OCI-LY1 (cell line): ENCODE results near the gene TF.

Experiments used
- H2AFZ ChIP-seq: fragments of 200-600 bp; sonication (generic), shearing (Covaris generic); 2 replicates; pipeline ENCODE4 v1.6.0; 2014; ENCODE audit warnings: antibody characterized with exemption, mild to moderate bottlenecking, low read length
- H3F3A ChIP-seq: fragments of 200-600 bp; sonication (generic), shearing (Covaris generic); 2 replicates; pipeline ENCODE4 v1.6.0; 2014; ENCODE audit warnings: mild to moderate bottlenecking, antibody characterized with exemption, low read length, moderate library complexity; ENCODE audit not compliant: insufficient read depth
- H3K27ac ChIP-seq: fragments of 200-600 bp; sonication (generic); 2 replicates; pipeline ENCODE4 v1.5.1; 2014; ENCODE audit warnings: low read length, mixed run types, mild to moderate bottlenecking, low read depth; ENCODE audit not compliant: poor library complexity, severe bottlenecking
- H3K27me3 ChIP-seq: fragments of 200-600 bp; sonication (generic); 2 replicates; pipeline ENCODE4 v1.6.0; 2014; ENCODE audit warnings: antibody characterized with exemption, mild to moderate bottlenecking, low read length, moderate library complexity; ENCODE audit not compliant: insufficient read depth
- H3K36me3 ChIP-seq: fragments of 200-600 bp; sonication (generic); 2 replicates; pipeline ENCODE4 v1.6.1; 2014; ENCODE audit warnings: mild to moderate bottlenecking, antibody characterized with exemption, low read length, moderate library complexity, mixed read lengths; ENCODE audit not compliant: insufficient read depth
- H3K4me1 ChIP-seq: fragments of 200-600 bp; sonication (generic); 2 replicates; pipeline ENCODE4 v1.5.1; 2014; ENCODE audit warnings: mild to moderate bottlenecking, low read length, moderate library complexity; ENCODE audit not compliant: insufficient read depth, severe bottlenecking
- H3K4me2 ChIP-seq: fragments of 200-600 bp; sonication (generic), shearing (Covaris generic); 2 replicates; pipeline ENCODE4 v1.6.1; 2014; ENCODE audit warnings: low read length
- H3K4me3 ChIP-seq: fragments of 200-600 bp; sonication (generic); 2 replicates; pipeline ENCODE4 v1.5.1; 2014; ENCODE audit warnings: low read length, low read depth, mild to moderate bottlenecking, mixed read lengths; ENCODE audit not compliant: poor library complexity, severe bottlenecking
- H3K79me2 ChIP-seq: fragments of 200-600 bp; shearing (Covaris generic); 2 replicates; pipeline ENCODE4 v1.6.1; 2016; ENCODE audit warnings: mixed run types, low read length, mixed read lengths; ENCODE audit not compliant: insufficient read depth
- H3K9ac ChIP-seq: fragments of 200-600 bp; sonication (generic), shearing (Covaris generic); 2 replicates; pipeline ENCODE4 v1.6.1; 2014; ENCODE audit warnings: mild to moderate bottlenecking, low read length, mixed read lengths
- H3K9me2 ChIP-seq: fragments of 200-600 bp; sonication (generic), shearing (Covaris generic); 2 replicates; pipeline ENCODE4 v1.6.1; 2014; ENCODE audit warnings: low read depth, mild to moderate bottlenecking, low read length, mixed read lengths
- H3K9me3 ChIP-seq: fragments of 200-600 bp; shearing (Covaris generic); 2 replicates; pipeline ENCODE4 v1.6.1; 2014; ENCODE audit warnings: low read length, mixed read lengths
- H4K20me1 ChIP-seq: fragments of 200-600 bp; sonication (generic), shearing (Covaris generic); 2 replicates; pipeline ENCODE4 v1.6.0; 2016; ENCODE audit warnings: mild to moderate bottlenecking, low read length; ENCODE audit not compliant: insufficient read depth
- CTCF ChIP-seq: fragments of 200-600 bp; sonication (generic), shearing (Covaris generic); IDR thresholded peaks from 2 replicates; pipeline ENCODE4 v1.5.1; 2017; ENCODE audit warnings: mild to moderate bottlenecking, antibody characterized with exemption, low read length, moderate library complexity, mixed read lengths
- EZH2 ChIP-seq: fragments of 200-600 bp; sonication (generic), shearing (Covaris generic); IDR thresholded peaks from 2 replicates; pipeline ENCODE4 v1.8.0; 2017; ENCODE audit warnings: borderline replicate concordance, mixed run types, mild to moderate bottlenecking, antibody characterized with exemption, low read length, moderate library complexity, mixed read lengths

TF gene

GRCh38 chr3:133803469-133803868 lies 57.3 kb downstream of the TF start:
- peaks cover 13% of the 10 kb centered on the region for H3K36me3 ChIP-seq
- no peaks in the 10 kb centered on the region; the same call in 1 of the 2 replicates for H3K27me3 ChIP-seq
- peaks cover 15% of the 10 kb centered on the region for H3K79me2 ChIP-seq
- no peak overlapping the region for H3K9ac ChIP-seq
- peaks cover 20% of the 10 kb centered on the region for H3K4me1 ChIP-seq
- H3K9me2 ChIP-seq: no peaks in the 10 kb centered on the region
- no peak overlapping the region for H3K4me3 ChIP-seq
- H3K9me3 ChIP-seq: no peaks in the 10 kb centered on the region
- H3K27ac ChIP-seq: no peak overlapping the region
- TF ChIP-seq EZH2: no peak
- TF ChIP-seq CTCF: no peak
- no peak overlapping the region for H3K4me2 ChIP-seq
- no peaks in the 10 kb centered on the region for H3F3A ChIP-seq
- H2AFZ ChIP-seq: no peak overlapping the region
- no peaks in the 10 kb centered on the region for H4K20me1 ChIP-seq

- H3K9ac ChIP-seq: peak overlapping the region; percentile 18; the same call in 1 of the 2 replicates
- peak overlapping the region; percentile 78 for H3K4me2 ChIP-seq
- H3K4me3 ChIP-seq: peak overlapping the region; percentile 70
- H3K36me3 ChIP-seq: peaks cover 26% of the 10 kb centered on the region
- no peaks in the 10 kb centered on the region for H3K27me3 ChIP-seq
- no peaks in the 10 kb centered on the region for H3K9me2 ChIP-seq
- TF ChIP-seq CTCF (no peak), EZH2 (no peak)
- no peaks in the 10 kb centered on the region for H4K20me1 ChIP-seq
- H3K4me1 ChIP-seq: peaks cover 20% of the 10 kb centered on the region
- no peaks in the 10 kb centered on the region for H3F3A ChIP-seq
- no peaks in the 10 kb centered on the region for H3K9me3 ChIP-seq
- peaks cover 15% of the 10 kb centered on the region for H3K79me2 ChIP-seq
- no peak overlapping the region for H3K27ac ChIP-seq
- H2AFZ ChIP-seq: peak overlapping the region; percentile 91
These were observed 58.7 kb downstream of the TF start for GRCh38 chr3:133804896-133805295.

- peak overlapping the region; percentile 70 for H3K4me3 ChIP-seq
- H3F3A ChIP-seq: no peaks in the 10 kb centered on the region
- H3K27me3 ChIP-seq: no peaks in the 10 kb centered on the region
- no peaks in the 10 kb centered on the region for H3K9me2 ChIP-seq
- no peak for TF ChIP-seq CTCF
- no peak for TF ChIP-seq EZH2
- H3K79me2 ChIP-seq: peaks cover 15% of the 10 kb centered on the region
- no peak overlapping the region for H3K27ac ChIP-seq
- peak overlapping the region; percentile 91 for H2AFZ ChIP-seq
- H3K4me1 ChIP-seq: peaks cover 20% of the 10 kb centered on the region
- H3K36me3 ChIP-seq: peaks cover 30% of the 10 kb centered on the region
- H3K9ac ChIP-seq: peak overlapping the region; percentile 18; the same call in 1 of the 2 replicates
- H3K9me3 ChIP-seq: no peaks in the 10 kb centered on the region
- H3K4me2 ChIP-seq: peak overlapping the region; percentile 78
- H4K20me1 ChIP-seq: no peaks in the 10 kb centered on the region
These were observed 59.1 kb downstream of the TF start for GRCh38 chr3:133805384-133805701.
